ENCODE measurements around the gene SPON2.

Gene SPON2

DNA sequence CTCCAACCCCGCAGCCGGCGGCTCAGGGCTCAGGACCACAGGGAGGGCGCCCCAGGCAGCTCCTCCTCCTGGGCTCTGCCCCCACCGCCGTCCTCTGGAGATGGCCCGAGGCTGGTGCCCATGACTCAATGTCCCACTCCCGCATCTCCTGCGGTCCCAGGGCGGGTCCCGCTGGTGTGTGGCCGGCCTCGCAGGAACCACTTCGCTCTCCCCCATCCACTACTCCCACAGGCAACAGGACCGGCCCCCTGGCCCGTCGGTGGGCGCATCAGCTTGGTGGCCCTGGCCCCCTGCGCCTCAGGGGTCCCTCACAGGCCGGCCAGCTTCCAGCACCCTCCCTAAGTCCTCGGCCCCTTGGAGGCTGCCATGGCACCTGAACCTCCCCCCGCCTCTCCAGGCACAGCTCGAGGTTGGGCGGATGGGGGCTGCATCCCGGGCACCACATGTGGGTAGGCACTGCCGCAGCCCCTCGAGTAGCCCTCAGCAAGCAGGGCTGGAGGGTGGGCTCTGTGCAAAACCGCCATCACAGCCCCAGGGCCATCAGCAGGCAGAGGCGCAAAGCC is 22.8 kb upstream of the SPON2 start:
- DNase-seq (ENCODE audit: low read depth in 3 of 3, low spot score in 1 of 3) = no peak

GRCh38 chr4:1194010-1194900 is 21.9 kb upstream of the SPON2 start:
- DNase-seq (ENCODE audit: low read depth in 3 of 3, low spot score in 1 of 3) = no peak

DNA sequence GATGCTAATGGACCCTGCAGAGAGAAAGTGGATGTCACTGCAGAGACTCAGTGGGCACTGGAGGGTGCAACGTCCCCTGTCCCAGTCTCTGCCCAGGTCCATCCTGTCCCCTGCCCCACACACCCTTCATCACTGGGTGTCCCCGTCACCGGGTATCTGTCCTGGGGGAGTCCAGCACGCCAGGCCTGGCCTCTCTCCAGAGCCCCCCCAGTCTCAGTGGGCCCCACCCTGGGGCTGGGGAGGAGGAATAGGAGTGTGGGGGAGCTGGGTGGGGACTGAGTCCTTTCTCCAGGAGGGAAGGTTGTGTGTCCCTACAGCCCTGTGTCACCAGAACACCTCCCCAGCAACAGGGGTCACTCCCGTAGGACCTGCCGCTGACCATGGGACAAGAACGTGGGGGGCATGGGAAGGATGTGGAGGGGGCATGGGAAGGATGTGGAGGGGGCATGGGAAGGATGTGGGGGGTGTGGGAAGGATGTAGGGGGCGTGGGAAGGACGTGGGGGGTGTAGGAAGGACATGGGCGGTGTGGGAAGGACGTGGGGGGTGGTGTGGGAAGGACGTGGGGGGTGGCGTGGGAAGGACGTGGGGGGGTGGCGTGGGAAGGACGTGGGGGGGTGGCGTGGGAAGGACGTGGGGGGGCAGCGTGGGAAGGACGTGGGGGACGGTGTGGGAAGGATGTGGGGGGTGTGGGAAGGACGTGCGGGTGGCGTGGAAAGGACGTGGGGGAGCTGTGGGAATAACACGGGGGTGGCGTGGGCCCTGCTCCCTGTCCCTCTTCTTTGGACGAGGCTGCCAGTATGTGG is 21.0 kb upstream of the SPON2 start:
- DNase-seq (ENCODE audit: low read depth in 3 of 3, low spot score in 1 of 3) = no peak

- no peak for DNase-seq (ENCODE audit: low read depth in 3 of 3, low spot score in 1 of 3)
These were observed 20.3 kb upstream of the SPON2 start for GRCh38 chr4:1192493-1193205.

GRCh38 chr4:1192091-1192492 is 19.7 kb upstream of the SPON2 start:
- DNase-seq (ENCODE audit: low read depth in 3 of 3, low spot score in 1 of 3) = no peak

DNA sequence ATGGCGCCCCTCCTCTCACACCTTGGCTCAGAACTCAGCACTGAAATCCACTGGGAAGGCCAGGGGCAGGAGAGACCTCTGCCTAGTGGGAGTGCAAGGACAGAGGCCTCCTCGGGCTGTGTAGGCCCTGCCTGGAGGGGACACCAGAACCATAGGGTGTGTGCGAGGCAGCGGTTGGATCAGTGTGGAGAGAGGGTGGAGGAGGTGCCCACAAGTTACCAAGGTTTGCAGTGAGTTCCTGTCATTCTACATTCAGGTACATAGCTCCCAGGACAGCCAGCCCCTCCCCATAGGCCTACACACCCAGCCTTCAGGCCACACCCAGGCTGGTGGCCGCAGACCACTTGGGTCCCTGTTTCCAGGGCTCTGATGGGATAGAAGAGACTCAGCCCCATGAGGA is 19.2 kb upstream of the SPON2 start:
- no peak for DNase-seq (ENCODE audit: low read depth in 3 of 3, low spot score in 1 of 3)

GRCh38 chr4:1187182-1187581 is 14.8 kb upstream of the SPON2 start:
- DNase-seq (ENCODE audit: low read depth in 3 of 3, low spot score in 1 of 3) = no peak

DNA sequence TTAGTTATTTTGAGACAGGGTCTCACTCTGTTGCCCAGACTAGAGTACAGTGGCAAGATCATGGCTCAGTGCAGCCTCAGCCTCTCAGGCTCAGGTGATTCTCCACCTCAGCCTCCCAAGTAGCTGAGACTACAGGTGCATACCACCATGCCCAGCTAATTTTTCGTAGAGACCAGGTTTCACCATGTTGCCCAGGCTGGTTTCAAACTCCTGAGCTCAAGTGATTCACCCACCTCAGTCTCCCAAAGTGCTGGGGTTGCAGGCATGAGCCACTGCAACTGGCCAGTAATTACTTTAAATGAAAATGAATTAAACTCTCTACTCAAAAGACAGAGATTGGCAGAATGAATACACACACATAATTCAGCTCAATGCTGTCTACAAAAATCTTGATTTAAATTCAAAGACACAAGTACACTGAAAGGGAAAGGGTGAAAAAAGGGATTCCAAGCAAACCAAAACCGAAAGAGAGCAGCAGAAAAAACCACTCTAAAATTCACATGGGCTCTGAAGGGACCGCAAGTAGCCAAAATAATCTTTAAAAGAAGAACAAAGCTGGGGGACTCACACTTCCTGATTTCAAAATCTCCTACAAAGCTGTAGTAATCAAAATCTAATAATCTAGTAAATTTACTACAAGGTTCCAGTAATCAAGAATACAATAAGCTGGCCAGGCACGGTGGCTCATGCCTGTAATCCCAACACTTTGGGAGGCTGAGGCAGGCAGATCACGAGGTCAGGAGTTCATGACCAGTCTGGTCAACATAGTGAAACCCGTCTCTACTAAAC is 11.8 kb upstream of the SPON2 start:
- DNase-seq (ENCODE audit: low read depth in 3 of 3, low spot score in 1 of 3) = no peak

DNA sequence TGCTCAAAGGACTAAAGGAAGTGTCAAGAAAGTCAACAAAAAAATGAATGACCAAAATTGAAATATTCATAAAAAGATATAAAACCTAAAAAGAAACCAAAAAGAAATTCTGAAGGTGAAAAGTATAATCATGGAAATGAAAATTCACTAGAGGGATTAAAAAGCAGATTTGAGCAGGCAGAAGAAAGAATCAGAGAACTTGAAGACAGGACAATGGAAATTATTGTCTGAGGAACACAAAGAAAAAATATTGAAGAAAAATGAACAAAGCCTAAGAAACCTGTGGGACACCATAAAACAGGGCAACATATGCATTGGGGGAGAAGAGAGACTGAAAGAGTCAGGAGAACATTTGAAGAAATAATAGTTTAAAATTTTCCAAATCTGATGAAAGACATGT is 9.9 kb upstream of the SPON2 start:
- no peak for DNase-seq (ENCODE audit: low read depth in 3 of 3, low spot score in 1 of 3)

DNA sequence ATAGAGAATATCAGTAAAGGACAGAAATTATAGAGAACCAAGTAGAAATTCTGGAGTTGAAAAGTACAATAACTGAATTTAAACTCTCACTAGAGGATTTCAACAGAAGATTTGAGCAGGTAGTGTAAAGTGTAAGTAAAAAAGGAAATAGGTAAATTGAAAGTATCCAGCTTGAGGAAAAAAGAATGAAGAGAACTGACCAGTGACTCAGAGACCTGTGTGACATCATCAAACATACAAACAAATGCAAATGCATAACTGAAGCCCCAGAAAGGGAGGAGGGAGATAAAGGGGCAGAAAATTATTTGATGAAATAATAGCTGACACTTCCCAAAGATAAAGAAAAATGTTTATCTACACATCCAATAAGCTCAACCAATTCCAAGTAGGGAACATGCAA is 8.3 kb upstream of the SPON2 start:
- no peak for DNase-seq (ENCODE audit: low read depth in 3 of 3, low spot score in 1 of 3)

DNA sequence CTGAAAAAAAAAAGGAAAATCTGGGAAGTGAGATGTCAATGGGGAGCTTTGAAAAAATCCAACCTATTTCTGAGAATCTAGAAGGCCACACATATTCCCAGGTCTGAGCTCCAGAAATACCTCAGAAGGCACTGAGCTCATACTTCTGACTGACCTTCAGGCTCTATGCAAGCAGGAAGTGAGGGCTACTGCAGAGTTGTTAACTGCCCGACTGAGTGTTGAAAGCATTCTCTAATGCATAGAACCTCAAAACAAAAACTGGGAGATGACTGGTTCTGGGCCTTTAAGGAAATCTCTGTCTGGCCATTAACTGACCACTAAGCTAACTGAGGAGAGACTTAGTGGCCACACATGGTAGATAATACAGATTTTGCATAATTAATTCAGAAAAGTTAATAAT is 7.6 kb upstream of the SPON2 start:
- DNase-seq (ENCODE audit: low read depth in 3 of 3, low spot score in 1 of 3) = no peak

DNA sequence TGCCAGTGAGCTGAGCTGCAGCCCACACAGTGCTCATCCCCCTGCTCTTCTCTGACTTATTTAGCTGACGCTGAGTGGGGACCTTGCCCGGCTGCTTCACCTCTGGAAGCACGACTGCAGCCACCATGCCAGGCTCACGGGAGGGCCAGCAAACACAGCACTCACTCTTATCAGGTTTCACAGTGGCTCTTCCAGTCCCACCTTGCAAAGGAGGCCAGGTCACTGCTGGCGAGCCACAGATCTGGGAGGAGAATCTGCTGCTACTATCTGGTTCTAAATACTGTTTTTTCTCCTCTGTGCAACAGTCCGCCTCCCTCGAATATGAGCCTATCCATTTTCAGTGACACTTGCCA is 6.7 kb upstream of the SPON2 start:
- DNase-seq (ENCODE audit: low read depth in 3 of 3, low spot score in 1 of 3) = no peak

- no peak for DNase-seq (ENCODE audit: low read depth in 3 of 3, low spot score in 1 of 3)
These were observed 6.1 kb upstream of the SPON2 start for GRCh38 chr4:1178300-1179088.

GRCh38 chr4:1177274-1178141 is 5.1 kb upstream of the SPON2 start:
- DNase-seq (ENCODE audit: low read depth in 3 of 3, low spot score in 1 of 3) = no peak

GRCh38 chr4:1176398-1177273 is 4.3 kb upstream of the SPON2 start:
- no peak for DNase-seq (ENCODE audit: low read depth in 3 of 3, low spot score in 1 of 3)

GRCh38 chr4:1175635-1176229 is 3.3 kb upstream of the SPON2 start:
- DNase-seq (ENCODE audit: low read depth in 3 of 3, low spot score in 1 of 3) = no peak

GRCh38 chr4:1174941-1175634 is 2.7 kb upstream of the SPON2 start:
- no peak for DNase-seq (ENCODE audit: low read depth in 3 of 3, low spot score in 1 of 3)
